Measurements from ENCODE around the gene RSRC1. TPM values are rescaled to one million over a fixed set of nuclear protein-coding genes. Genes with fewer than 3 reads are reported as not detected.

Gene RSRC1
- polyA plus RNA-seq, 1 donor, result 21.0 TPM

DNA sequence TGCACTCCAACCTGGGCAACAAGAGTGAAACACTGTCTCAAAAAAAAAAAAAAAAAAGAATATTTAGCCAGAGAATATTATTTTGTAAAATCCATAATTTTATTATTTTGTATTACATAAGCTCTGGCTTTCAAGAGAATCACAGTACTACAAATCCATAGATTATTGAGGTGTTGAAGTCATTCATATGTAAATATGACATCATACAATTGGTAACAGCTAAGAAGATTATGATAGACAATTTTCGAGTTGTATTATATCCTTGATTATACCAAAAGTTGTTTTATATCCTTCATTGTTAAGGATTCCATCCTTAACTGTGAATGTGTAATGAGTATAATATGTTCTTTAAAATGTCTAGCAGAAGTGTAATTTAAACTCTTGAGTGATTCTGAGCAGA is 464.8 kb downstream of the RSRC1 start:
- no peak for DNase-seq (ENCODE audit: low read depth)

DNA sequence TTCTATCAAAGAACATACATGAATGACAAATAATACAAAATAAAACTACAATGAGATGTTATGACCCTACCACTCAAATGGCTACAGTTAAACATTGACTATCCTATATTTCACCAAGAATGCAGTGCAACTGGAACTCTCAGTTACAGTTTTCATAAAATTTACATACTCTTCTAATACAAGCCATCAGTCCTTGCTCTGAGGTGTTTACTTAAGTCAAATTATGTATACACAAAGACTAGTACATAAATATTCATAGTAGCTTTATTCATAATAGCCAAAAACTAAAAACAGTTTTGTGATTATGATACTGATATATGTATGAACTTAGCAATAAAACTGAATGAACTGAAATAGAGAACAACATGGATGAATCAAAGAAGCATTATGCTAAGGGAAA is 480.3 kb downstream of the RSRC1 start:
- DNase-seq (ENCODE audit: low read depth), result no peak

Other genes starting within 250 kb of the RSRC1 start
- gene SHOX2, start 3.7 kb upstream of the RSRC1 start, polyA plus RNA-seq (ENCODE audit: insufficient read length), result 16.4 TPM